ENCODE results near the gene MARS2.

DNA sequence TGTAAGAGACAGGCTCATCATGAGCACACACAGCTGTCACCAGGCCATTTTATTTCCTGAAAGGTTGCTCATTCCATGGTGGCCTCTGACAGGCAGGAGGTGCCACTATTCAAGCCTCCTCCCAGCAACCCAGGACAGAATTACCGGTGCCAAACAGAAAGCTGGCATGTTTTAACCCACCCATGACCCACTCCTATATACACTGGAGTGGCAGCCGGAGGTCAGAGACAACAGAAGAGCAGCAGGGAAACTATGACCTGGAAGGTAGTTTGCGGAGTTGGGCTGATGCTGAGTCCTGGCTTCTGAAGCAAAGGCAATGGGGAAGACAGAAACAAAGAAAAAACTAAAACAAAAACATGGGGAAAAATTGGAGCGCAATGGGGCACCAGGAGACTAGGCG is 32.1 kb upstream of the MARS2 start:
- TF ChIP-seq, protein P1, sequence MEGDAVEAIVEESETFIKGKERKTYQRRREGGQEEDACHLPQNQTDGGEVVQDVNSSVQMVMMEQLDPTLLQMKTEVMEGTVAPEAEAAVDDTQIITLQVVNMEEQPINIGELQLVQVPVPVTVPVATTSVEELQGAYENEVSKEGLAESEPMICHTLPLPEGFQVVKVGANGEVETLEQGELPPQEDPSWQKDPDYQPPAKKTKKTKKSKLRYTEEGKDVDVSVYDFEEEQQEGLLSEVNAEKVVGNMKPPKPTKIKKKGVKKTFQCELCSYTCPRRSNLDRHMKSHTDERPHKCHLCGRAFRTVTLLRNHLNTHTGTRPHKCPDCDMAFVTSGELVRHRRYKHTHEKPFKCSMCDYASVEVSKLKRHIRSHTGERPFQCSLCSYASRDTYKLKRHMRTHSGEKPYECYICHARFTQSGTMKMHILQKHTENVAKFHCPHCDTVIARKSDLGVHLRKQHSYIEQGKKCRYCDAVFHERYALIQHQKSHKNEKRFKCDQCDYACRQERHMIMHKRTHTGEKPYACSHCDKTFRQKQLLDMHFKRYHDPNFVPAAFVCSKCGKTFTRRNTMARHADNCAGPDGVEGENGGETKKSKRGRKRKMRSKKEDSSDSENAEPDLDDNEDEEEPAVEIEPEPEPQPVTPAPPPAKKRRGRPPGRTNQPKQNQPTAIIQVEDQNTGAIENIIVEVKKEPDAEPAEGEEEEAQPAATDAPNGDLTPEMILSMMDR (IDR thresholded peaks at IDR 0.05 in 2 of 3, conservative IDR thresholded peaks at IDR 0.05 in 1 of 3; ENCODE audit: borderline replicate concordance in 1 of 3, insufficient read depth in 1 of 3, low read depth in 2 of 3, low read length in 2 of 3): no peak
- TF ChIP-seq EZH2phosphoT487 (IDR thresholded peaks at IDR 0.05; ENCODE audit: borderline replicate concordance) (no peak), RAD21 (IDR thresholded peaks at IDR 0.05; ENCODE audit: low read depth) (no peak), CBX3 (IDR thresholded peaks at IDR 0.05; ENCODE audit: low read depth) (no peak), YY1 (IDR thresholded peaks at IDR 0.05; ENCODE audit: extremely low read depth, insufficient replicate concordance, low read depth, low read length) (no peak)
